Measurements from ENCODE around the gene ANKRD53. TPM values are rescaled to one million over a fixed set of nuclear protein-coding genes. Genes with fewer than 3 reads are reported as not detected.

The ANKRD53 gene
- total RNA-seq, 4 donors from 2014 or later, result 0.18 to 0.76 TPM; not detected in 2

- Histone ChIP-seq H3K4me1 (peaks cover 6 to 33% (median 7%) of the 10 kb centered on the region in 3 donors), H3K27me3 (no peaks in the 10 kb centered on the region), H3K9me3 (no peaks in the 10 kb centered on the region), H3K27ac (no peak overlapping the region), H3K36me3 (peaks cover 10 to 31% (median 10%) of the 10 kb centered on the region in 3 donors), H3K4me3 (no peak overlapping the region)
- WGBS, 2 donors, result 87 to 98% methylated on average over 3 of the region's 3 CpGs
- TF ChIP-seq POLR2A (IDR thresholded peaks at IDR 0.05) (no peak), CTCF (IDR thresholded peaks at IDR 0.05) (no peak)
- intact Hi-C loops (cut with DNase I), result no loop called here
- DNase-seq, result no peak
Measured at GRCh38 chr2:70982971-70983370, 4.5 kb downstream of the ANKRD53 start.

- intact Hi-C loops (cut with DNase I), result no loop called here
- no peak for TF ChIP-seq POLR2A (IDR thresholded peaks at IDR 0.05)
- Histone ChIP-seq H3K27ac (no peak overlapping the region), H3K27me3 (no peaks in the 10 kb centered on the region), H3K36me3 (peaks cover 16 to 38% (median 17%) of the 10 kb centered on the region in 3 donors), H3K9me3 (no peaks in the 10 kb centered on the region), H3K4me1 (peaks cover 3 to 30% (median 6%) of the 10 kb centered on the region in 3 donors), H3K4me3 (no peak overlapping the region)
- DNase-seq, result no peak
- WGBS, 2 donors, result 87 to 92% methylated on average over 8 of the region's 8 CpGs
Measured at GRCh38 chr2:70983506-70984227, 5.2 kb downstream of the ANKRD53 start.

GRCh38 chr2:70984228-70984575 lies 5.8 kb downstream of the ANKRD53 start:
- Histone ChIP-seq H3K4me1 (peaks cover under 1 to 25% (median under 1%) of the 10 kb centered on the region in 3 donors), H3K27me3 (no peaks in the 10 kb centered on the region), H3K9me3 (no peaks in the 10 kb centered on the region), H3K4me3 (no peak overlapping the region), H3K36me3 (peaks cover 21 to 43% (median 22%) of the 10 kb centered on the region in 3 donors), H3K27ac (no peak overlapping the region)
- WGBS, 2 donors, result 68 to 85% methylated on average over 3 of the region's 3 CpGs
- DNase-seq, result no peak
- intact Hi-C loops (cut with DNase I), result no loop called here
- TF ChIP-seq POLR2A (IDR thresholded peaks at IDR 0.05) (no peak), CTCF (IDR thresholded peaks at IDR 0.05) (no peak)

- no peak overlapping the region for H3K27ac ChIP-seq
- peaks cover 21 to 48% (median 24%) of the 10 kb centered on the region in 3 donors for H3K36me3 ChIP-seq
- no peak overlapping the region for H3K4me3 ChIP-seq
- DNase-seq, result no peak
- H3K4me1 ChIP-seq, result peaks cover 0 to 22% (median 0%) of the 10 kb centered on the region in 3 donors
- H3K9me3 ChIP-seq, result no peaks in the 10 kb centered on the region
- 0 to 40% methylated on average over 1 of the region's 32 CpGs for WGBS, 2 donors
- TF ChIP-seq POLR2A (IDR thresholded peaks at IDR 0.05) (no peak), CTCF (IDR thresholded peaks at IDR 0.05) (peak; percentile 51 to 79 (median 74))
- H3K27me3 ChIP-seq, result no peaks in the 10 kb centered on the region
- intact Hi-C loops (cut with DNase I), result no loop called here
Measured at GRCh38 chr2:70984576-70985282, 6.3 kb downstream of the ANKRD53 start.

GRCh38 chr2:70985283-70985688 lies 6.9 kb downstream of the ANKRD53 start:
- Histone ChIP-seq H3K9me3 (no peaks in the 10 kb centered on the region), H3K36me3 (peaks cover 21 to 54% (median 30%) of the 10 kb centered on the region in 3 donors)
- no peak for DNase-seq

More at GRCh38 chr2:70985283-70985688, 6.9 kb downstream of the ANKRD53 start:
- TF ChIP-seq POLR2A (IDR thresholded peaks at IDR 0.05) (no peak), CTCF (IDR thresholded peaks at IDR 0.05) (no peak)
- Histone ChIP-seq H3K27ac (no peak overlapping the region), H3K27me3 (no peaks in the 10 kb centered on the region), H3K4me3 (no peak overlapping the region), H3K4me1 (peaks cover 0 to 22% (median 0%) of the 10 kb centered on the region in 3 donors)
- intact Hi-C loops (cut with DNase I), result no loop called here
- 94 to 100% methylated on average over 1 to 3 of the region's 5 CpGs for WGBS, 2 donors

All from esophagus squamous epithelium (tissue), 5 donors.